HCT116 (cell line): ENCODE data around the gene FSIP1. TPM values are rescaled to one million over a fixed set of nuclear protein-coding genes. Genes with fewer than 3 reads are reported as not detected.
A peak's percentile ranks its signal among the peaks of the same experiment; 100 is the strongest.

Experiments
- ATAC-seq: fragments of 200-7000 bp; cut with Tn5 transposase; 2 replicates; pipeline ENCODE4 v1.9.1; 2020; ENCODE audit warnings: mild to moderate bottlenecking, moderate library complexity
- BruUV-seq: library from RNA; stranded (reverse); fragments of 400-500 nt; replicated peaks from 2 replicates; lab custom pipeline; 2021; lab: Mats Ljungman, UMichigan
- CTCF ChIA-PET: fragments of 300-600 bp; sonication (Branson Sonifier 250); formaldehyde crosslinking; loops from one replicate; lab custom pipeline; 2021; ENCODE audit warnings: antibody characterized with exemption; lab: Charles Lee
- POLR2A ChIA-PET: fragments of 300-600, 350-600 bp; sonication (Branson Sonifier 250); formaldehyde crosslinking; loops from one replicate; lab custom pipeline; 2021; ENCODE audit warnings: antibody characterized with exemption; lab: Charles Lee
- RAD21 ChIA-PET, 2 experiments: fragments of 300-600 bp; sonication (Branson Sonifier 250); formaldehyde crosslinking; loops; one replicate each; lab custom pipeline; 2023; ENCODE audit warnings: low total read pairs in 2 of 2; ENCODE audit not compliant: uncharacterized antibody in 2 of 2, unreplicated experiment in 2 of 2, low non-redundant PET in 1 of 2; lab: Charles Lee
- DNase-seq: peaks from one replicate; pipeline ENCODE4 v3.0.0-alpha.2; 2010; ENCODE audit warnings: low read depth, low spot score
- H2AFZ ChIP-seq: fragments of 200-600 bp; shearing (Covaris generic), sonication (generic); 2 replicates; pipeline ENCODE4 v1.6.1; 2017; ENCODE audit warnings: low read depth, mixed run types, mixed read lengths, antibody characterized with exemption, low read length; ENCODE audit not compliant: poor library complexity, severe bottlenecking
- H3K27ac ChIP-seq: 2 replicates; pipeline ENCODE4 v1.5.1; 2012; ENCODE audit warnings: low read depth, low read length
- H3K27me3 ChIP-seq: fragments of 200-600 bp; sonication (generic); 2 replicates; pipeline ENCODE4 v1.6.1; 2016; ENCODE audit warnings: mixed run types, low read length, mixed read lengths; ENCODE audit not compliant: insufficient read depth
- H3K36me3 ChIP-seq, 2 experiments: fragments of 200-500 bp in 1 of 2; fragments of 200-600 bp in 1 of 2; sonication (Bioruptor generic) in 1 of 2; sonication (generic) in 1 of 2; 2 replicates each; pipeline versions ENCODE4 v1.5.1 to v1.6.1; 2014 to 2016; ENCODE audit warnings: low read length in 2 of 2, inconsistent platforms in 1 of 2, mixed read lengths in 1 of 2, mixed run types in 1 of 2; ENCODE audit not compliant: insufficient read depth in 2 of 2, control insufficient read depth in 1 of 2
- H3K4me1 ChIP-seq, 2 experiments: fragments of 200-600 bp in 1 of 2; sonication (generic) in 1 of 2; 2 replicates each; pipeline versions ENCODE4 v1.5.1 to v1.6.1; 2012 to 2017; ENCODE audit warnings: low read length in 2 of 2, inconsistent platforms in 1 of 2, mild to moderate bottlenecking in 1 of 2, mixed read lengths in 1 of 2, mixed run types in 1 of 2, moderate library complexity in 1 of 2; ENCODE audit not compliant: insufficient read depth in 2 of 2, control insufficient read depth in 1 of 2
- H3K4me2 ChIP-seq: fragments of 200-600 bp; sonication (generic); 2 replicates; pipeline ENCODE4 v1.6.1; 2017; ENCODE audit warnings: mixed run types, low read length, mixed read lengths
- H3K4me3 ChIP-seq, 2 experiments: fragments of 200-600 bp in 1 of 2; sonication (generic) in 1 of 2; replicated peaks in 1 of 2; 2 replicates each; pipeline ENCODE4 v1.5.1; 2011 to 2016; ENCODE audit warnings: low read length in 2 of 2, control low read depth in 1 of 2, low read depth in 1 of 2, mild to moderate bottlenecking in 1 of 2, mixed read lengths in 1 of 2, mixed run types in 1 of 2
- H3K79me2 ChIP-seq: fragments of 200-600 bp; sonication (generic); 2 replicates; pipeline ENCODE4 v1.6.1; 2017; ENCODE audit warnings: mild to moderate bottlenecking, mixed run types, low read length, moderate library complexity, mixed read lengths; ENCODE audit not compliant: insufficient read depth
- H3K9ac ChIP-seq: fragments of 200-600 bp; sonication (generic); 2 replicates; pipeline ENCODE4 v1.6.1; 2016; ENCODE audit warnings: low read length, mixed read lengths
- H3K9me2 ChIP-seq: fragments of 200-600 bp; sonication (generic), shearing (Covaris generic); 2 replicates; pipeline ENCODE4 v1.6.1; 2017; ENCODE audit warnings: mixed run types, mild to moderate bottlenecking, moderate library complexity; ENCODE audit not compliant: insufficient read depth
- H3K9me3 ChIP-seq, 2 experiments: fragments of 200-500 bp in 1 of 2; fragments of 200-600 bp in 1 of 2; sonication (Bioruptor generic) in 1 of 2; sonication (generic) in 1 of 2; 2 replicates each; pipeline ENCODE4 v1.6.1; 2014 to 2017; ENCODE audit warnings: low read length in 2 of 2, mixed read lengths in 2 of 2, inconsistent platforms in 1 of 2, low read depth in 1 of 2, mild to moderate bottlenecking in 1 of 2, mixed run types in 1 of 2, moderate library complexity in 1 of 2; ENCODE audit not compliant: control insufficient read depth in 1 of 2, insufficient read depth in 1 of 2
- H4K20me1 ChIP-seq: fragments of 200-600 bp; sonication (generic), shearing (Covaris generic); 2 replicates; pipeline ENCODE4 v1.6.1; 2017; ENCODE audit warnings: mixed run types, mild to moderate bottlenecking, moderate library complexity; ENCODE audit not compliant: insufficient read depth
- CBX3 ChIP-seq: IDR thresholded peaks from 2 replicates; pipeline ENCODE4 v1.6.1; 2012; ENCODE audit warnings: low read depth
- CEBPB ChIP-seq: IDR thresholded peaks from 2 replicates; pipeline ENCODE4 v1.6.1; 2012; ENCODE audit warnings: low read depth
- ELF1 ChIP-seq: IDR thresholded peaks from 2 replicates; pipeline ENCODE4 v1.6.1; 2012; ENCODE audit warnings: low read depth, borderline replicate concordance
- FOSL1 ChIP-seq: IDR thresholded peaks from 2 replicates; pipeline ENCODE4 v1.6.1; 2012; ENCODE audit warnings: low read depth
- JUND ChIP-seq: IDR thresholded peaks from 2 replicates; pipeline ENCODE4 v1.6.1; 2012
- RAD21 ChIP-seq: IDR thresholded peaks from 2 replicates; pipeline ENCODE4 v1.6.1; 2012; ENCODE audit warnings: low read depth, mild to moderate bottlenecking
- SP1 ChIP-seq: IDR thresholded peaks from 2 replicates; pipeline ENCODE4 v1.6.1; 2012; ENCODE audit warnings: low read depth
- SRF ChIP-seq: IDR thresholded peaks from 2 replicates; pipeline ENCODE4 v1.6.1; 2012; ENCODE audit warnings: low read depth
- YY1 ChIP-seq: IDR thresholded peaks from 2 replicates; pipeline ENCODE4 v1.6.1; 2011; ENCODE audit warnings: low read length, low read depth, moderate library complexity, mild to moderate bottlenecking; ENCODE audit not compliant: insufficient replicate concordance; ENCODE audit errors: extremely low read depth
- intact Hi-C: fragments of 100-400 bp; cut with micrococcal nuclease; formaldehyde crosslinking; loops from 2 replicates; pipeline ENCODE4 v1.10.0; 2022
- total RNA-seq: library from RNA; stranded (reverse); gene quantifications from one replicate; pipeline ENCODE4 v1.2.1, GENCODE V29; 2021; ENCODE audit not compliant: unreplicated experiment
- TF ChIP-seq, protein P1 (sequence below): IDR thresholded peaks from 2 replicates; pipeline ENCODE4 v1.6.1; 2012
- TF ChIP-seq, protein P2 (sequence below): IDR thresholded peaks from 2 replicates; pipeline ENCODE4 v1.6.1; 2011; ENCODE audit warnings: mild to moderate bottlenecking, low read length, moderate library complexity; ENCODE audit not compliant: insufficient replicate concordance; ENCODE audit errors: extremely low read depth

The FSIP1 gene
- total RNA-seq, 1 experiment from 2014 or later, result 0.42 TPM

GRCh38 chr15:39624806-39625205, 157.8 kb downstream of the FSIP1 start:
- H3K27me3 ChIP-seq, result no peaks in the 10 kb centered on the region
- H3K79me2 ChIP-seq, result no peaks in the 10 kb centered on the region
- intact Hi-C loops, result no loop called here
- no peak overlapping the region for H3K27ac ChIP-seq
- no peaks in the 10 kb centered on the region for H4K20me1 ChIP-seq
- peak overlapping the region in 1 of 2 experiments; percentile 21; a peak in 1 of 4 replicates for H3K4me3 ChIP-seq
- CTCF ChIA-PET, result no interaction called here
- H3K9ac ChIP-seq, result no peak overlapping the region; the same call in 1 of the 2 replicates
- TF ChIP-seq FOSL1 (peak; percentile 34; the same call in 1 of the 2 replicates), CBX3 (no peak), SRF (no peak), SP1 (peak; percentile 11; the same call in 1 of the 2 replicates), RAD21 (no peak)
- TF ChIP-seq, protein P1, sequence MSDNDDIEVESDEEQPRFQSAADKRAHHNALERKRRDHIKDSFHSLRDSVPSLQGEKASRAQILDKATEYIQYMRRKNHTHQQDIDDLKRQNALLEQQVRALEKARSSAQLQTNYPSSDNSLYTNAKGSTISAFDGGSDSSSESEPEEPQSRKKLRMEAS, result no peak
- TF ChIP-seq, all 23 proteins: peak for 2
- Histone ChIP-seq H3K9me2 (no peaks in the 10 kb centered on the region), H3K36me3 (no peaks in the 10 kb centered on the region), H3K4me2 (peak overlapping the region; percentile 64), H3K9me3 (no peaks in the 10 kb centered on the region), H3K4me1 (peaks cover 3 to 28% of the 10 kb centered on the region in 2 experiments; a peak in 2 of 4 replicates), H2AFZ (peak overlapping the region; percentile 97)
- ChIA-PET RAD21 (no interaction called here), POLR2A (no interaction called here)
- DNase-seq (no peak), ATAC-seq (peak; percentile 87)
- no TSS peak for BruUV-seq

DNA sequence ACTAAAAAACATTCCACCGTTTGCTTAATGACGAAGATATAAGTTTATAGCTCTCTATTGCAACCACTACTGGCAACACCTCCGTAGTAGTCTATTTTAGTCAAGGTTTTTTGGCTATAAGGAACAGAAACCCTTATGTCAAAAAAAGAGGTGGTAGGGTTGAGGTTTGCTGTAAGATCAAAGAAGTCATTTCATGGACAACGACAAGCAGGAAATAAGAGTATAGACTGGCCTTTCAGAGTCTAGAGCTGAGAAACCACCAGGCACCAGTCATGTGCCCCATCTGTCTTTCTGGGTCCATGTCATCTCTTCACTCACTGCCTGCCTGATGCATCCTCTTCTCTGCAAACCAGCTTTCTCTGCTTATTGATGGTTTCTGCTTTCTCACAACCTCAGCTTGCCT, 159.1 kb downstream of the FSIP1 start:
- ChIA-PET POLR2A (no interaction called here), CTCF (interaction anchor here (3.7 kb wide), 1 partner anchor 133 kb away, joined by 14 read pairs; no protein-coding TSS in a partner anchor), RAD21 (no interaction called here)
- Histone ChIP-seq H3K27ac (no peak overlapping the region), H3K9me3 (no peaks in the 10 kb centered on the region), H3K79me2 (no peaks in the 10 kb centered on the region), H4K20me1 (no peaks in the 10 kb centered on the region), H3K9me2 (no peaks in the 10 kb centered on the region), H3K4me2 (no peak overlapping the region), H3K4me1 (peaks cover 3 to 23% of the 10 kb centered on the region in 2 experiments; a peak in 2 of 4 replicates), H3K27me3 (no peaks in the 10 kb centered on the region), H3K9ac (no peak overlapping the region), H3K4me3 (no peak overlapping the region), H3K36me3 (no peaks in the 10 kb centered on the region), H2AFZ (no peak overlapping the region)
- DNase-seq, result no peak
- TF ChIP-seq YY1 (no peak), CEBPB (no peak), ELF1 (no peak), CBX3 (no peak), JUND (no peak)
- TF ChIP-seq, protein P2, sequence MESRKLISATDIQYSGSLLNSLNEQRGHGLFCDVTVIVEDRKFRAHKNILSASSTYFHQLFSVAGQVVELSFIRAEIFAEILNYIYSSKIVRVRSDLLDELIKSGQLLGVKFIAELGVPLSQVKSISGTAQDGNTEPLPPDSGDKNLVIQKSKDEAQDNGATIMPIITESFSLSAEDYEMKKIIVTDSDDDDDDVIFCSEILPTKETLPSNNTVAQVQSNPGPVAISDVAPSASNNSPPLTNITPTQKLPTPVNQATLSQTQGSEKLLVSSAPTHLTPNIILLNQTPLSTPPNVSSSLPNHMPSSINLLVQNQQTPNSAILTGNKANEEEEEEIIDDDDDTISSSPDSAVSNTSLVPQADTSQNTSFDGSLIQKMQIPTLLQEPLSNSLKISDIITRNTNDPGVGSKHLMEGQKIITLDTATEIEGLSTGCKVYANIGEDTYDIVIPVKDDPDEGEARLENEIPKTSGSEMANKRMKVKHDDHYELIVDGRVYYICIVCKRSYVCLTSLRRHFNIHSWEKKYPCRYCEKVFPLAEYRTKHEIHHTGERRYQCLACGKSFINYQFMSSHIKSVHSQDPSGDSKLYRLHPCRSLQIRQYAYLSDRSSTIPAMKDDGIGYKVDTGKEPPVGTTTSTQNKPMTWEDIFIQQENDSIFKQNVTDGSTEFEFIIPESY, result no peak
- TF ChIP-seq, protein P1, result no peak
- intact Hi-C loops, result no loop called here
- no peak for ATAC-seq
- no TSS peak for BruUV-seq
